Kidney epithelial cell (primary cell): ENCODE measurements around the gene SHF. TPM values are rescaled to one million over a fixed set of nuclear protein-coding genes. Genes with fewer than 3 reads are reported as not detected.

Experiments
- DNase-seq: peaks from one replicate; pipeline ENCODE4 v3.0.0-alpha.2; 2010; ENCODE audit warnings: low read depth
- H3K27me3 ChIP-seq: 2 replicates; pipeline ENCODE4 v1.6.0; 2011; ENCODE audit warnings: low read length; ENCODE audit not compliant: control insufficient read depth, insufficient read depth
- H3K36me3 ChIP-seq: 2 replicates; pipeline ENCODE4 v1.5.1; 2011; ENCODE audit warnings: low read length; ENCODE audit not compliant: control insufficient read depth, insufficient read depth
- H3K4me3 ChIP-seq: 2 replicates; pipeline ENCODE4 v1.5.1; 2011; ENCODE audit warnings: low read depth, mild to moderate bottlenecking, control low read depth, low read length
- CTCF ChIP-seq: IDR thresholded peaks from 2 replicates; pipeline ENCODE4 v1.5.1; 2011; ENCODE audit warnings: mild to moderate bottlenecking, moderate library complexity, low read length, control low read depth, inconsistent platforms; ENCODE audit not compliant: insufficient read depth, poor library complexity, severe bottlenecking
- total RNA-seq: library from RNA; depleted of rRNA; stranded (reverse); fragments of >200 nt; gene quantifications from 2 replicates; pipeline ENCODE4 v1.2.3, GENCODE V29; 2015

Gene SHF
- total RNA-seq, 1 donor from 2014 or later = 1.6 TPM

- no peak for DNase-seq
- Histone ChIP-seq H3K4me3 (no peak overlapping the region), H3K36me3 (no peaks in the 10 kb centered on the region), H3K27me3 (no peaks in the 10 kb centered on the region)
- TF ChIP-seq CTCF = no peak
Measured at GRCh38 chr15:45168751-45169551, 18.8 kb downstream of the SHF start.

- no peaks in the 10 kb centered on the region for H3K36me3 ChIP-seq
Measured at GRCh38 chr15:45168286-45168685, 19.5 kb downstream of the SHF start.

GRCh38 chr15:45167631-45168205, 20.0 kb downstream of the SHF start:
- H3K27me3 ChIP-seq = no peaks in the 10 kb centered on the region
- H3K4me3 ChIP-seq = no peak overlapping the region
- DNase-seq = no peak
- TF ChIP-seq CTCF = no peak
- H3K36me3 ChIP-seq = no peaks in the 10 kb centered on the region

More at GRCh38 chr15:45168286-45168685, 19.5 kb downstream of the SHF start:
- TF ChIP-seq CTCF = no peak
- Histone ChIP-seq H3K27me3 (no peaks in the 10 kb centered on the region), H3K4me3 (no peak overlapping the region)
- no peak for DNase-seq

- peak; percentile 69 for TF ChIP-seq CTCF
- no peak for DNase-seq
- H3K27me3 ChIP-seq = no peaks in the 10 kb centered on the region
- no peaks in the 10 kb centered on the region for H3K36me3 ChIP-seq
- H3K4me3 ChIP-seq = peak overlapping the region; percentile 40
Measured at GRCh38 chr15:45166834-45167630, 20.7 kb downstream of the SHF start.

GRCh38 chr15:45165536-45165935, 22.2 kb downstream of the SHF start:
- H3K36me3 ChIP-seq = no peaks in the 10 kb centered on the region
- no peaks in the 10 kb centered on the region for H3K27me3 ChIP-seq
- TF ChIP-seq CTCF = no peak
- no peak overlapping the region for H3K4me3 ChIP-seq
- DNase-seq = no peak
